GM12872 (cell line): ENCODE results near the gene MCOLN1.

Experiments
- CTCF ChIP-seq: IDR thresholded peaks from 3 replicates; pipeline ENCODE4 v1.5.1; 2011; ENCODE audit warnings: low read depth, mild to moderate bottlenecking, low read length, moderate library complexity; ENCODE audit not compliant: insufficient read depth

The MCOLN1 gene

GRCh38 chr19:7520131-7521051 is 2.0 kb upstream of the MCOLN1 start:
- TF ChIP-seq CTCF, result no peak

GRCh38 chr19:7521551-7522071 is 813 bp upstream of the MCOLN1 start:
- no peak for TF ChIP-seq CTCF

- TF ChIP-seq CTCF, result no peak
Measured at GRCh38 chr19:7522923-7523667, 671 bp downstream of the MCOLN1 start.

- TF ChIP-seq CTCF, result no peak
Measured at GRCh38 chr19:7524523-7524922, 2.1 kb downstream of the MCOLN1 start.

GRCh38 chr19:7524992-7525739 is 2.7 kb downstream of the MCOLN1 start:
- no peak for TF ChIP-seq CTCF

- no peak for TF ChIP-seq CTCF
Measured at GRCh38 chr19:7526059-7526929, 3.9 kb downstream of the MCOLN1 start.
